Keratinocyte (primary cell): ENCODE measurements around the gene IMPACT.

Experiments
- CTCF ChIP-seq, 3 experiments: IDR thresholded peaks in 1 of 3; conservative IDR thresholded peaks in 1 of 3; optimal IDR thresholded peaks in 1 of 3; 2 replicates in 2 of 3; 3 replicates in 1 of 3; pipeline versions ENCODE3 to v1.5.1; 2011; ENCODE audit warnings: low read length in 3 of 3, mild to moderate bottlenecking in 3 of 3, moderate library complexity in 2 of 3, control low read depth in 1 of 3, inconsistent platforms in 1 of 3; ENCODE audit not compliant: insufficient read depth in 2 of 3; ENCODE audit errors: extremely low read depth in 1 of 3
- EZH2 ChIP-seq: IDR thresholded peaks from one replicate; pipeline ENCODE4 v1.6.1; 2012; ENCODE audit warnings: inconsistent platforms, mild to moderate bottlenecking, low read length, moderate library complexity

GRCh38 chr18:24426073-24426397, 435 bp upstream of the IMPACT start:
- TF ChIP-seq EZH2 = no peak
- no peak for TF ChIP-seq CTCF (optimal IDR thresholded peaks at IDR 0.05 in 1 of 3, IDR thresholded peaks at IDR 0.05 in 1 of 3, conservative IDR thresholded peaks at IDR 0.05 in 1 of 3; ENCODE audit: extremely low read depth in 1 of 3, insufficient read depth in 2 of 3, low read length in 3 of 3)
